HFF-Myc (cell line): ENCODE results near the gene UBD.

Experiments used
- DNase-seq: peaks from one replicate; pipeline ENCODE4 v3.0.0-alpha.2; 2011; ENCODE audit warnings: low read depth; ENCODE audit errors: extremely low read depth
- H3K4me3 ChIP-seq: replicated peaks from 2 replicates; pipeline ENCODE4 v1.5.1; 2011; ENCODE audit warnings: low read depth, mild to moderate bottlenecking, control low read depth, low read length
- CTCF ChIP-seq: IDR thresholded peaks from 2 replicates; pipeline ENCODE4 v1.5.1; 2012; ENCODE audit warnings: mild to moderate bottlenecking, low read depth, low read length, control low read depth; ENCODE audit errors: missing control alignments

UBD gene

GRCh38 chr6:29563435-29563965 is 4.0 kb upstream of the UBD start:
- TF ChIP-seq CTCF = no peak
- no peak for DNase-seq
- H3K4me3 ChIP-seq = no peak overlapping the region

DNA sequence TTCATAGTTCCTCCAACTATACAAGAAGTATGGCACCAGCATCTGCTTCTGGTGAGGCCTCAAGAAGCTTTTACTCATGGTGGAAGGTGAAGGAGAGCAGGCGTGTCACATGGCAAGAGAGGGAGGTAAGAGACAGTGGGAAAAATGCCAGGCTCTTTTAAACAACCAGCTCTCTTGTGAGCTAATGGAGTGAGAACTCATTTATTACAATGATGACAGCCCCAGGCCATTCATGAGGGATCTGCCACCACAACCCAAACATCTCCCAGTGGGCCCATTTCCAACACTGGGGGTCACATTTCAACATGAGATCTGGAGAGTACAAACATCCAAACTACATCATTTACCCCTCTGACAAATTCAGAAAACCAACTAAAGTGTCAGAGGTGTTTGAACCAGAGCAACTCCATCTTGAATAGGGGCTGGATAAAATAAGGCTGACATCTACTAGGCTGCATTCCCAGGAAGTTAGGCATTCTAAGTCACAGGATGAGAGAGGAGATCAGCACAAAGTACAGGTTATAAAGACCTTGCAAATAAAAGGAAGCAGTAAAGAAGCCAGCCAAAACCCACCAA is 2.2 kb upstream of the UBD start:
- TF ChIP-seq CTCF = no peak
- H3K4me3 ChIP-seq = no peak overlapping the region
- DNase-seq = no peak

GRCh38 chr6:29561091-29561490 is 1.6 kb upstream of the UBD start:
- no peak for DNase-seq
- no peak overlapping the region for H3K4me3 ChIP-seq
- TF ChIP-seq CTCF = no peak

GRCh38 chr6:29558439-29559079 is 973 bp downstream of the UBD start:
- no peak overlapping the region for H3K4me3 ChIP-seq
- no peak for DNase-seq
- TF ChIP-seq CTCF = no peak

GRCh38 chr6:29557320-29557719 is 2.2 kb downstream of the UBD start:
- no peak for DNase-seq
- TF ChIP-seq CTCF = no peak

GRCh38 chr6:29554764-29555163 is 4.8 kb downstream of the UBD start:
- no peak for DNase-seq
- no peak for TF ChIP-seq CTCF
- H3K4me3 ChIP-seq = no peak overlapping the region

More at GRCh38 chr6:29557320-29557719, 2.2 kb downstream of the UBD start:
- H3K4me3 ChIP-seq = no peak overlapping the region
